DOHH2 (cell line): ENCODE results near the gene FRS3.

Experiments
- EZH2phosphoT487 ChIP-seq: fragments of 200-600 bp; sonication (generic); IDR thresholded peaks from 2 replicates; pipeline ENCODE4 v1.6.1; 2017; ENCODE audit warnings: borderline replicate concordance, mild to moderate bottlenecking, antibody characterized with exemption, low read length, moderate library complexity, mixed read lengths
- TF ChIP-seq, protein P1 (sequence below): fragments of 200-600 bp; sonication (generic); IDR thresholded peaks from one replicate; pipeline ENCODE4 v1.5.1; 2014; ENCODE audit warnings: antibody characterized with exemption, mild to moderate bottlenecking, low read depth, low read length; ENCODE audit not compliant: poor library complexity, severe bottlenecking

GRCh38 chr6:41781366-41781730, 1.6 kb upstream of the FRS3 start:
- TF ChIP-seq EZH2phosphoT487 = no peak
- TF ChIP-seq, protein P1, sequence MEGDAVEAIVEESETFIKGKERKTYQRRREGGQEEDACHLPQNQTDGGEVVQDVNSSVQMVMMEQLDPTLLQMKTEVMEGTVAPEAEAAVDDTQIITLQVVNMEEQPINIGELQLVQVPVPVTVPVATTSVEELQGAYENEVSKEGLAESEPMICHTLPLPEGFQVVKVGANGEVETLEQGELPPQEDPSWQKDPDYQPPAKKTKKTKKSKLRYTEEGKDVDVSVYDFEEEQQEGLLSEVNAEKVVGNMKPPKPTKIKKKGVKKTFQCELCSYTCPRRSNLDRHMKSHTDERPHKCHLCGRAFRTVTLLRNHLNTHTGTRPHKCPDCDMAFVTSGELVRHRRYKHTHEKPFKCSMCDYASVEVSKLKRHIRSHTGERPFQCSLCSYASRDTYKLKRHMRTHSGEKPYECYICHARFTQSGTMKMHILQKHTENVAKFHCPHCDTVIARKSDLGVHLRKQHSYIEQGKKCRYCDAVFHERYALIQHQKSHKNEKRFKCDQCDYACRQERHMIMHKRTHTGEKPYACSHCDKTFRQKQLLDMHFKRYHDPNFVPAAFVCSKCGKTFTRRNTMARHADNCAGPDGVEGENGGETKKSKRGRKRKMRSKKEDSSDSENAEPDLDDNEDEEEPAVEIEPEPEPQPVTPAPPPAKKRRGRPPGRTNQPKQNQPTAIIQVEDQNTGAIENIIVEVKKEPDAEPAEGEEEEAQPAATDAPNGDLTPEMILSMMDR = no peak
